NCI-H2196 treated with DMSO at 0.1 percent for 48 hours (cell line): ENCODE measurements around the gene TESK2.
"Not testable (repeated sequence)": the region's sequence is repeated elsewhere in the genome, so short reads cannot be mapped to it uniquely, and the experiment has no call there.

Experiments used
- DNase-seq: peaks from one replicate; lab custom pipeline; 2025; ENCODE audit not compliant: unreplicated experiment; lab: John Stamatoyannopoulos, UW

The TESK2 gene

GRCh38 chr1:45490626-45491486, at the start of gene TESK2:
Gene TESK2, minus strand, starts transcription at chr1:45491163. Its CDS starts 33,378 bp downstream, at chr1:45457785.
- DNase-seq, result peak; percentile 100

GRCh38 chr1:45536886-45537285, 45.9 kb upstream of the TESK2 start:
- DNase-seq, result no peak

DNA sequence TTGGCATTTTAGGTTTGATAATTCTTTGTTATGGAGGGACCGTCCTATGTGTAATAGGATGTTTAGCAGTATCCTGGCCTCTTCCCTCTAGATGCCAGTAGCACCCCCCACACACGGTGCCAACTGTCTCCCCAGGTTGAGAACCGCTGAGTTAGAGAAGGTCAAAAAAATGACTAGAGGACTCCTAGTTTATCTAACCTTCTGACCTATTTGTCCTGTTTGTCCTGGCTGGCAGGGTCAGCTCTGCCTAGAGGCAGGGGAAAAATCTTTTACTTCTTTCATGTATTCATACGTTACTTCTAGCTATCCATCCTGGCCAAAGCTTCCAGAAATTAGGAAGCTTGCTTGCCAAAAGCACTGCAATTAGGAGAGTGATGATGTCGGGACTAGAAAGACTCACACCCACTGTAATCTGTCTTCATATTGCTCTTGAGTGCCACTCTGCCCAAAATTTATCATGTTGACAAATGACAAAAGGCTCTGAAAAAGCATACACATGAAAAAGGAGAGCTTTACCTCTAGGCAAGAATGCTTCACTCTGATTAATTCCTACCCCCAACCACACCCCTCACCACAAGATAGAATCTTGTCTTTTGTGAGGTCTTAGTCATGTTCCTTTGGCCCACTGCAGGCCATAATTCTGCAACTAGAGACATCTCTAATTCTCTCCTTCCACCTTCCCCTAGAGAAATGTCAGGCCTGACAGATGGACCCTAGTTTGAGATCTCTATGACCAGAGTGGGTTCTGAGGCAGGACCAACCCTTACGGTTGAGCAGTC, 45.2 kb upstream of the TESK2 start:
- DNase-seq, result no peak

DNA sequence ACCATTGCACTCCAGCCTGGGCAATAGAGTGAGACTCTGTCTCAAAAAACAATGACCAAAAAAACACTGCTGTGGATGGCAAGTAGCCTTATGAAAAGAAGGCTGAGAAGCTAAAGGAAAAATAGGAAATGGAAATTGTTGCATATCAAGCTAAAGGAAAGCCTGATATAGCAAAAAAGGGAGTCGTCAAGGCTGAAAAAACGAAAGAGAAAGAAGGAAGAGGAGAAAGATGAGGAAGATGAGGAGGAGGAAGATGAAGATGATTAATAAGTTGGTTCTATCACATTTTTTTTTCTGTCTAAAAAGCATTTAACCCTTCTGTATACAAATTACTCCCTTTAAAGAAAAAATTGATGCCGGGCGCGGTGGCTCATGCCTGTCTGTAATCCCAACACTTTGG, 40.9 kb upstream of the TESK2 start:
- no peak for DNase-seq

DNA sequence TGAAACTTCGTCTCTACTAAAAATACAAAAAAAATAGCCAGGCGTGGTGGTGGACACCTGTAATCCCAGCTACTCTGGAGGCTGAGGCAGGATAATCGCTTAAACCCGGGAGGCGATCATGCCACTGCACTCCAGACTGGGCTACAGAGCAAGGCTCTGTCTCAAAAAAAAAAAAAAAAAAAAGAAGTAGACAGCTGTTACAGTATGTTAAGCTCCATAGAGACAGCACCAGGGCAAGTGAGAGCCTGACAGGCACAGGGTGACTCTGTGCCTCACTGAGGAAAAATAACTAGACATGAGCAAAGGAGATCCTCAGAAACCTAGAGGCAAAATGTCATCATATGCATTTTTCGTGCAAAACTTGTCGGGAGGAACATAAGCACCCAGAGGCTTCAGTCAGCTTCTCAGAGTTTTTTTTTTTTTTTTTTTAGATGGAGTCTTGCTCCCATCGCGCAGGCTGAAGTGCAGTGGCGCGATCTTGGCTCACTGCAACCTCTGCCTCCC, 39.7 kb upstream of the TESK2 start:
- no peak for DNase-seq

DNA sequence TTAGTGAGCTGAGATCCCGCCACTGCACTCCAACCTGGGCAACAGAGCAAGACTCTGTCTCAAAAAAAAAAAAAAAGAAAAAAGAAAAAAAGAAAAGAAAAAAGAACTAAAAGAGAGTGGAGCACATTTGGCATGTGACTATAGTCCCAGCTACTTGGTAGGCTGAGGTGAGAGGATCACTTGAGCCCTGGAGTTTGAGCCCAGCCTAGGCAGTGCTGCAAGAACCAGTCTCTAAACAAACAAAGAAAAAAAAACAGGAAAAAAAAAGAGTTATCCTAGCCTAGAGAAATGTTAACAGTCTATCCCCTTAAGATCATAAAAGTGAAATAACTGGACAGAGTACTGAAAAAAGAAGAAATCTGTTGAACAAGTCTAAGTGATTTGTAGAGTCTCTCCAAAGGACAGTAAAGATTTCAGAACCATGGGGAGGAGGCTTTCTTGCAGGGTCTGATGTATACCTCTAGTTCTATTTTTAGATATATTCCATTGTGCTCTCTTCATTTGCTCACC, 35.2 kb upstream of the TESK2 start:
- DNase-seq, result no peak

GRCh38 chr1:45523975-45524374, 33.0 kb upstream of the TESK2 start:
- DNase-seq, result not testable (repeated sequence)

GRCh38 chr1:45523516-45523915, 32.6 kb upstream of the TESK2 start:
- not testable (repeated sequence) for DNase-seq

GRCh38 chr1:45522324-45523104, 31.6 kb upstream of the TESK2 start:
- DNase-seq, result no peak

GRCh38 chr1:45521413-45522323, 30.7 kb upstream of the TESK2 start, which contains the start of gene PRDX1:
Gene PRDX1, minus strand, starts transcription at chr1:45521884. Its CDS starts 2,841 bp downstream, at chr1:45519043.
- peak; percentile 82 for DNase-seq

DNA sequence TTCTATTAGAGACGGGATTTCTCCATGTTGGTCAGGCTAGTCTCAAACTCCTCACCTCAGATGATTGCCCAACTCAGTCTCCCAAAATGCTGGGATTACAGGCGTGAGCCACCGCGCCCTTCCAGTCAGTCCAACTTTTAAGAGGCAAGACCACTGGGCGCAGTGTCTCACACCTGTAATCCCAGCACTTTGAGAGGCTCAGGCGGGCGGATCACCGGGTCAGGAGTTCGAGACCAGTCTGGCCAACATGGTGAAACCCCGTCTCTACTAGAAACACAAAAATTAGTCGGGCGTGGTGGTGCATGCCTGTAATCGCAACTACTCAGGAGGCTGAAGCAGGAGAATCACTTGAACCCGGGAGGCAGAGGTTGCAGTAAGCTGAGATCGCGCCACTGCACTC, 28.8 kb upstream of the TESK2 start:
- not testable (repeated sequence) for DNase-seq

GRCh38 chr1:45518910-45519309, 27.9 kb upstream of the TESK2 start:
- no peak for DNase-seq

- not testable (repeated sequence) for DNase-seq
These were observed 27.4 kb upstream of the TESK2 start for GRCh38 chr1:45518366-45518765.

DNA sequence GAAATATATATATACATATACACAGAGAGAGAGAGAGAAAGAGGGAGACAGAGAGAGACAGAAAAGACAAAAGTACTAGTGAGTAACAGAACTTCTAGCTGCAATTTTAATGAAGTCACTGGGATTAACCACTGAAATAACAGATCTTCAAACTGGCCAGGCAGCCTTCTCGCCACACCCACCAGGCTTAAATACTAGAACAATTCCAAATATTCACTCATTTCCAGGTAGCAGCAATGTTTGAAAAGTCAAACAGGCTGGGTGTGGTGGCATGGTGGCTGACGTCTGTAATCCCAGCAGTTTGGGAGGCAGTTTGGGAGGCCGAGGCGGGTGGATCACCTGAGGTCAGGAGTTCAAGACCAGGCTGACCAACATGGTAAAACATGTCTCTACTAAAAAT, 25.5 kb upstream of the TESK2 start:
- DNase-seq, result no peak

GRCh38 chr1:45516036-45516435, 25.1 kb upstream of the TESK2 start:
- DNase-seq, result no peak

DNA sequence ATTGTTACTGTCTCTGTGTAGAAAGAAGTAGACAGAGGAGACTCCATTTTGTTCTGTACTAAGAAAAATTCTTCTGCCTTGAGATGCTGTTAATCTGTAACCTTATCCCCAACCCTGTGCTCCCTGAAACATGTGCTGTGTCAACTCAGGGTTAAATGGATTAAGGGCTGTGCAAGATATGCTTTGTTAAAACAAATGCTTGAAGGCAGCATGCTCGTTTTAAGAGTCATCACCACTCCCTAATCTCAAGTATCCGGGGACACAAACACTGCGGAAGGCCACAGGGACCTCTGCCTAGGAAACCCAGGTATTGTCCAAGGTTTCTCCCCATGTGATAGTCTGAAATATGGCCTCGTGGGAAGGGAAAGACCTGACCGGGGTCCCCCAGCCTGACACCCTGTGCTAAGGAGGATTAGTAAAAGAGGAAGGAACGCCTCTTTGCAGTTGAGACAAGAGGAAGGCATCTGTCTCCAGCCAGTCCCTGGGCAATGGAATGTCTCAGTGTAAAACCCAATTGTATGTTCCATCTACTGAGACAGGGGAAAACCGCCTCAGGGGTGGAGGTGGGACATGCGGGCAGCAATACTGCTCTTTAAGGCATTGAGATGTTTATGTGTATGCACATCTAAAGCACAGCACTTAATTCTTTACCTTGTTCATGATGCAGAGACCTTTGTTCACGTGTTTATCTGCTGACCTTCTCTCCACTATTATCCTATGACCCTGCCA, 22.7 kb upstream of the TESK2 start:
- DNase-seq, result not testable (repeated sequence)

DNA sequence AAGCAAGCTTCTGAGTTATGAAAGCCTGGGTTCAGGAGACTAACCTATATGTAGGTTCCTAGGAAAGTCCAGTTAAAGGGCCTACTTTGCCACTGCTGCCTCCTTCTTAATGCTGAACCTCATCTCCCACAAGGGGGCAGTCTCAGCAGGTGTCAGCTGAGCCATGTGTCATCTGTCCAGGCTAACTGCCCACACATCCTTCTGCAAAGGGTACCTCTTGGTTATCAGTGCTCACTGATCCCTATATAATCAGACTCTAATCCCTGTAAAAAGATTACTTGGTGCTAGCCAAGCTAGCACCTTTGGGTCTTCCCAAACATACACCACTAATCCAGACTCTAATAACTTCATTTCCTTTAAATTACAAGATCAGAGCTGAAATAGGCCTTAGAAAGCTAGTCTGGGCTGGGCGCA, 21.7 kb upstream of the TESK2 start:
- DNase-seq, result peak; percentile 64

DNA sequence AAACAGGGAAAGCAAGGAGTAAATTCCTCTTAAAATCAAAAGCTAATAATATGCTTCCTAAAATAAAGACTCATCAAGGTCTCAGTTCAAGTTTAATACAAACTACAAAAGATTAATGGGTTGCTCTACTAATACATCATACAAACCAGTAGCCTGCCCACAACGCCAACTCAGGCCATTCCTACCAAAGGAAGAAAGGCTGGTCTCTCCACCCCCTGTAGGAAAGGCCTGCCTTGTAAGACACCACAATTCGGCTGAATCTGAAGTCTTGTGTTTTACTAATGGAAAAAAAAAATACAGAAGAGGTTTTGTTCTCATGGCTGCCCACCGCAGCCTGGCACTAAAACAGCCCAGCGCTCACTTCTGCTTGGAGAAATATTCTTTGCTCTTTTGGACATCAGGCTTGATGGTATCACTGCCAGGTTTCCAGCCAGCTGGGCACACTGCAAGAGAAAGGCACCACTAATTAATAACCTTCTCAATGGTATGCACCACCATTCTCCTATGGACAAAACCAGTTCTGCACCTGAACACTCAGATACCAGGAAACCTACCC, 20.1 kb upstream of the TESK2 start:
- no peak for DNase-seq
